ENCODE data around the gene SNX19. TPM values are rescaled to one million over a fixed set of nuclear protein-coding genes. Genes with fewer than 3 reads are reported as not detected.
A peak's percentile ranks its signal among the peaks of the same experiment; 100 is the strongest.

Gene SNX19
- total RNA-seq, 6 donors from 2014 or later, result 46.4 to 112 (median 80.0) TPM

DNA sequence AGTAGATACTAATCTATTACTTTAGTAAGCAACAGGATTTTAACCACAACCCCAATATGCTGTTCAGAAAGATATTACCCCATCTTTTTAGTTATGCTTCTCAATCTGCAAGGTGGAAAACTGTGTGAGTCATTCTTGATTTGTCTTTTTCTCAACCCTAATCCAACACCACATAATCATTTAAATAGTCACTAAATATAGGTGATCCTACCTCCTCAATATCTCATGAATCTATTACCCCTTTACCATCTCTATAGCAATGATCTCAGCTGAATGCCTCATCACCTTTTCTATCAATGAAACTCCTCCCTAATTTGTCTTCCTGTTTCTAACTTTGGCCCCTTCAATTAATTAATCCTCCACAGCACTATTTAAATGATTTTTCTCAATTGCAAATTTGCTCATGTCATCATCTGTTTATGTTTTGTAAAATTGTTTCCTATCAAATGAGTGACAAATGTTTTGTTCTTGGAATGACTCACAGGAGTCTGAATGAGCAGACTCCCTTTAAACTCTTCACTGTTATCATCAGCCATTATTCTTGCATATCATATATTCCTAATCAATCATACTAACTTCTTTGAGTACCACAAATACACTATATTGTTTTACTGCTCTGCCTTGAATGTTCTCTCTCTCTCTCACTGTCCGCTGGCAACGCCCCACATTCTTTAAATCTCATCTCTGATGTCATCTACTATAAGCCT lies 26.1 kb downstream of the SNX19 start:
- Histone ChIP-seq H3K4me3 (no peak overlapping the region), H3K36me3 (peaks cover 0 to 62% (median 18%) of the 10 kb centered on the region in 4 donors), H3K9me3 (no peaks in the 10 kb centered on the region), H3K27ac (no peak overlapping the region), H3K27me3 (no peaks in the 10 kb centered on the region), H3K4me1 (peaks cover 0 to 15% (median 3%) of the 10 kb centered on the region in 4 donors)
- DNase-seq (no peak), ATAC-seq (ENCODE audit: low FRiP score in 2 of 2) (no peak)
- TF ChIP-seq POLR2A (IDR thresholded peaks at IDR 0.05) (no peak), POLR2AphosphoS5 (IDR thresholded peaks at IDR 0.05) (no peak), EP300 (IDR thresholded peaks at IDR 0.05) (no peak)
- TF ChIP-seq, protein P1, sequence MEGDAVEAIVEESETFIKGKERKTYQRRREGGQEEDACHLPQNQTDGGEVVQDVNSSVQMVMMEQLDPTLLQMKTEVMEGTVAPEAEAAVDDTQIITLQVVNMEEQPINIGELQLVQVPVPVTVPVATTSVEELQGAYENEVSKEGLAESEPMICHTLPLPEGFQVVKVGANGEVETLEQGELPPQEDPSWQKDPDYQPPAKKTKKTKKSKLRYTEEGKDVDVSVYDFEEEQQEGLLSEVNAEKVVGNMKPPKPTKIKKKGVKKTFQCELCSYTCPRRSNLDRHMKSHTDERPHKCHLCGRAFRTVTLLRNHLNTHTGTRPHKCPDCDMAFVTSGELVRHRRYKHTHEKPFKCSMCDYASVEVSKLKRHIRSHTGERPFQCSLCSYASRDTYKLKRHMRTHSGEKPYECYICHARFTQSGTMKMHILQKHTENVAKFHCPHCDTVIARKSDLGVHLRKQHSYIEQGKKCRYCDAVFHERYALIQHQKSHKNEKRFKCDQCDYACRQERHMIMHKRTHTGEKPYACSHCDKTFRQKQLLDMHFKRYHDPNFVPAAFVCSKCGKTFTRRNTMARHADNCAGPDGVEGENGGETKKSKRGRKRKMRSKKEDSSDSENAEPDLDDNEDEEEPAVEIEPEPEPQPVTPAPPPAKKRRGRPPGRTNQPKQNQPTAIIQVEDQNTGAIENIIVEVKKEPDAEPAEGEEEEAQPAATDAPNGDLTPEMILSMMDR (IDR thresholded peaks at IDR 0.05), result no peak
- 91 to 100% methylated on average over 2 of the region's 2 CpGs for WGBS, 2 donors

DNA sequence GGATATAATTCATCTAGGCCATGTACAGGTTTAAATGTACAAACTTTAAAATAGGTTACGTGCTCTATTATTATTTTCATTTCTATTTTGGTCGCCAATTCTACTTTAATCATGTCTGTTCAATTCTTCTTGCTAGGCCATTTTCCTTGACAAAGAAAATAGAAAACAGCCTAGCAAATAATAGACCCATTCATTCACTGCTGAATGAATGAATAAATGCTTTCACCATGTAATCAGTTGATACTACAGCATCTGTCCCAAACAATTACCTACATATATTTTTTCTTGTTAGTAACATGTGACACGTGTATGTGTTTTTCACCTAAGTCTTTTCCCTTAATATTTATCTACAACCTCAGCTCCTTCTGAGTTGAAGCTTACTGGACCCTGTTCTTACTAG lies 27.5 kb downstream of the SNX19 start:
- 92 to 93% methylated on average over 3 of the region's 3 CpGs for WGBS, 2 donors
- Histone ChIP-seq H3K4me3 (no peak overlapping the region), H3K4me1 (peaks cover 0 to 11% (median 0%) of the 10 kb centered on the region in 4 donors), H3K27ac (no peak overlapping the region), H3K9me3 (no peaks in the 10 kb centered on the region), H3K36me3 (peaks cover 0 to 55% (median 17%) of the 10 kb centered on the region in 4 donors), H3K27me3 (no peaks in the 10 kb centered on the region)
- ATAC-seq (ENCODE audit: low FRiP score in 2 of 2), result no peak
- TF ChIP-seq, protein P1 (IDR thresholded peaks at IDR 0.05), result no peak
- no peak for TF ChIP-seq POLR2AphosphoS5 (IDR thresholded peaks at IDR 0.05)
- no peak for TF ChIP-seq POLR2A (IDR thresholded peaks at IDR 0.05)
- TF ChIP-seq EP300 (IDR thresholded peaks at IDR 0.05), result no peak
- DNase-seq, result no peak

DNA sequence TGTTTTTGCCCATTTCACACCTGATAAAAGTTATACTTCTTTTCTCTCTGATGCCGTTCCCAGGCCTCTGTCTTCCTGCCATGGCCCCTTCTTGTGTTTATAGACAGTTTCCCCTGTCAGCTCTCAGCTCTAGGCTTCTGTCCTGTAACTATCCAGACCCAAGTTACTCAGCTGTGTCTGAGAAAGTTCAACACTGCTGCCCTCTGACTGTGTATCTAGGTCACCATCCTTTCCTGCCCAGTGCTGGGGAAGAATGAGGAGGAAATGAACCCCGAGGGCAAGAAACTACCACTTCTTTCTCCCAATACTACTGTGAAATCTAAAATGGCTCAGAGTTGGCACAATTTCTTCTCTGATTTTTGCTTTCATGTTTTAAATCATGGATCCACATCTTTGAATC lies 29.6 kb downstream of the SNX19 start:
- TF ChIP-seq POLR2AphosphoS5 (IDR thresholded peaks at IDR 0.05), result no peak
- no peak for TF ChIP-seq POLR2A (IDR thresholded peaks at IDR 0.05)
- TF ChIP-seq, protein P1 (IDR thresholded peaks at IDR 0.05), result no peak
- no peak for TF ChIP-seq EP300 (IDR thresholded peaks at IDR 0.05)
- peaks cover 5 to 56% (median 22%) of the 10 kb centered on the region in 4 donors for H3K36me3 ChIP-seq
- 67 to 69% methylated on average over 2 of the region's 2 CpGs for WGBS, 2 donors
- ATAC-seq (ENCODE audit: low FRiP score in 2 of 2) (no peak), DNase-seq (no peak)
- peak overlapping the region in 1 of 4 donors; percentile 5 for H3K27ac ChIP-seq
- no peaks in the 10 kb centered on the region for H3K27me3 ChIP-seq
- H3K4me1 ChIP-seq, result peaks cover 0 to 8% (median 2%) of the 10 kb centered on the region in 4 donors
- H3K9me3 ChIP-seq, result no peaks in the 10 kb centered on the region
- no peak overlapping the region for H3K4me3 ChIP-seq

DNA sequence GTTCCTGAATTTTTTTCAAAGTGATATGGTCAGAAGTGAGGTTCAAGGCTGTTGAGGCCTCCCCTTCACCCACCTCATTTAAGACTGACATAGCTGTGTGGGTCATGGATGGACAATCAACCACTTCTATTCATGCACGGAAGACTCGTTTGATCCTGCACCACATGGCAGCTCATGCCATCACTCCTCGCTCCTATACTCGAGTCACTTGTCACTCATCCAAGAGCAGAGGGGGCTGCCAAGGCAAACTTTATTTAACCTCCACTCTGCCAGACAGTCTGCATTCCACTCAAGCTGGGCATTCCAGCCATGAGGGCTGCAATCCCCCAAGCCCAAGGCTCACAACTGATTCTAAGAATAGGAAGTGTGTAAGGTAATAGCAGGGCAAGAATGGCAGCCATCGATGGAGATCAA lies 34.1 kb downstream of the SNX19 start:
- H3K4me3 ChIP-seq, result no peak overlapping the region
- TF ChIP-seq POLR2A (IDR thresholded peaks at IDR 0.05) (no peak), POLR2AphosphoS5 (IDR thresholded peaks at IDR 0.05) (no peak), EP300 (IDR thresholded peaks at IDR 0.05) (no peak)
- TF ChIP-seq, protein P1 (IDR thresholded peaks at IDR 0.05), result no peak
- 59 to 78% methylated on average over 5 of the region's 5 CpGs for WGBS, 2 donors
- H3K27ac ChIP-seq, result no peak overlapping the region
- H3K27me3 ChIP-seq, result no peaks in the 10 kb centered on the region
- no peaks in the 10 kb centered on the region for H3K9me3 ChIP-seq
- H3K4me1 ChIP-seq, result peaks cover 0 to 9% (median 6%) of the 10 kb centered on the region in 4 donors
- H3K36me3 ChIP-seq, result peaks cover 15 to 81% (median 62%) of the 10 kb centered on the region in 4 donors
- DNase-seq (no peak), ATAC-seq (ENCODE audit: low FRiP score in 2 of 2) (no peak)
